HEK293 (cell line): ENCODE measurements around the gene ASPSCR1.

Experiments used
- EGR2 ChIP-seq: fragments of 450-650 bp; formaldehyde crosslinking; IDR thresholded peaks from 2 replicates; pipeline ENCODE4 v1.5.1; 2016; ENCODE audit warnings: low read depth, missing biosample characterization, missing genetic modification characterization
- TCF7L2 ChIP-seq: IDR thresholded peaks from 2 replicates; pipeline ENCODE4 v1.6.1; 2011; ENCODE audit warnings: low read depth, mild to moderate bottlenecking, inconsistent platforms, low read length, moderate library complexity, borderline replicate concordance
- YY1 ChIP-seq: fragments of 450-650 bp; formaldehyde crosslinking; IDR thresholded peaks from 2 replicates; pipeline ENCODE4 v1.5.1; 2018; ENCODE audit warnings: missing biosample characterization, missing genetic modification characterization
- ZBTB49 ChIP-seq: fragments of 450-650 bp; formaldehyde crosslinking; IDR thresholded peaks from 2 replicates; pipeline ENCODE4 v1.5.1; 2016; ENCODE audit warnings: missing biosample characterization, missing genetic modification characterization, low read depth
- ZNF776 ChIP-seq: fragments of 450-650 bp; formaldehyde crosslinking; IDR thresholded peaks from 2 replicates; pipeline ENCODE4 v1.5.0; 2017; ENCODE audit warnings: missing biosample characterization, missing genetic modification characterization, borderline replicate concordance
- TF ChIP-seq, protein P1 (sequence below): fragments of 450-650 bp; formaldehyde crosslinking; IDR thresholded peaks from 2 replicates; pipeline ENCODE4 v1.5.1; 2016; ENCODE audit warnings: missing biosample characterization, missing genetic modification characterization

DNA sequence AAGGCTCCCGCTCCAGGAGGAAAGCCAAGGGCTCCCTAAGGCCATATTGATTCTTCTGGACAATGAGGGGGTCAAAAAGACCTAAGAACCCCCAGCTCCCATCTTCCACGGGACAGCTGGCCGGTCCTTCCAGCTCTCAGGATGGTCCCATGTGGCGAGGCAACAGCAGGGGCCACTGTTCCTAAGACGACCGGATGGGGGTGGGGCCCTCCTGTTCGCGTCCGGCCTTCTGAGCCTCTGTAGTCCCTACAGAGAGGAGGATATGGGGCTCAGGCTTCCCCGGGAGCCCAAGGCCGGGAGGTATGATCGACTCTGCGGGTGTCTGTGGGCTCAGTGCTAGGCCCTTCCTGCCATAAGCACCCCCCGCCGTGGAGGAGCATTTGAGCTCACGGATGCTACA is 66.1 kb downstream of the ASPSCR1 start:
- TF ChIP-seq, protein P1, sequence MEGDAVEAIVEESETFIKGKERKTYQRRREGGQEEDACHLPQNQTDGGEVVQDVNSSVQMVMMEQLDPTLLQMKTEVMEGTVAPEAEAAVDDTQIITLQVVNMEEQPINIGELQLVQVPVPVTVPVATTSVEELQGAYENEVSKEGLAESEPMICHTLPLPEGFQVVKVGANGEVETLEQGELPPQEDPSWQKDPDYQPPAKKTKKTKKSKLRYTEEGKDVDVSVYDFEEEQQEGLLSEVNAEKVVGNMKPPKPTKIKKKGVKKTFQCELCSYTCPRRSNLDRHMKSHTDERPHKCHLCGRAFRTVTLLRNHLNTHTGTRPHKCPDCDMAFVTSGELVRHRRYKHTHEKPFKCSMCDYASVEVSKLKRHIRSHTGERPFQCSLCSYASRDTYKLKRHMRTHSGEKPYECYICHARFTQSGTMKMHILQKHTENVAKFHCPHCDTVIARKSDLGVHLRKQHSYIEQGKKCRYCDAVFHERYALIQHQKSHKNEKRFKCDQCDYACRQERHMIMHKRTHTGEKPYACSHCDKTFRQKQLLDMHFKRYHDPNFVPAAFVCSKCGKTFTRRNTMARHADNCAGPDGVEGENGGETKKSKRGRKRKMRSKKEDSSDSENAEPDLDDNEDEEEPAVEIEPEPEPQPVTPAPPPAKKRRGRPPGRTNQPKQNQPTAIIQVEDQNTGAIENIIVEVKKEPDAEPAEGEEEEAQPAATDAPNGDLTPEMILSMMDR: no peak
- TF ChIP-seq ZNF776 (tag by site-specific recombination) (no peak), TCF7L2 (no peak), YY1 (tag by site-specific recombination) (no peak), ZBTB49 (tag by site-specific recombination) (no peak), EGR2 (no peak)
